Measurements from ENCODE around the gene NINJ2.

NINJ2 gene

DNA sequence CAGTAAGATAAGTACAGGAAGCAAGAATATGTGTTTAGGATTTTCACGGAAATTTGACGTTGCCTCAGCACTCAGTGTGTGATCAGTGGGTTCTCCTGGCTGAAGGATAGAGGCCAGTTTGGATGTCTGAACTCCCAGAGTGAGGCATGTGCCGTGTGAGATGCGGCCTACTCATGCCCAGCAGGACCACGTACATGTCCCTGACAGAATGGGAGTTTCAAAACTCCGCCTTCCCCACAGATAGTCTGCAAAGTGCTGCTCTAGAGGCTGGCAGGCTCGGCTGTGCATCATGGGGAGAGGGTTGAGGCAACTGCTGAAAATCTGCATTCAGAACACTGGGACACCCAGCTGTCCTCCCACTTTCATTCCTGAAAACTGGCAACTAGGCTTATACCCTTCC lies 58.3 kb downstream of the NINJ2 start:
- TF ChIP-seq EP300 (IDR thresholded peaks at IDR 0.05; ENCODE audit: borderline replicate concordance), result no peak
- TF ChIP-seq CREB1 (IDR thresholded peaks at IDR 0.05; ENCODE audit: low read depth), result no peak
- no peak for TF ChIP-seq REST (IDR thresholded peaks at IDR 0.05; ENCODE audit: low read depth)
- no peak for TF ChIP-seq TCF12 (IDR thresholded peaks at IDR 0.05; ENCODE audit: low read depth)
- TF ChIP-seq, protein P1, sequence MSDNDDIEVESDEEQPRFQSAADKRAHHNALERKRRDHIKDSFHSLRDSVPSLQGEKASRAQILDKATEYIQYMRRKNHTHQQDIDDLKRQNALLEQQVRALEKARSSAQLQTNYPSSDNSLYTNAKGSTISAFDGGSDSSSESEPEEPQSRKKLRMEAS (IDR thresholded peaks at IDR 0.05), result no peak
- TF ChIP-seq NFIC (IDR thresholded peaks at IDR 0.05), result no peak
- no peak for TF ChIP-seq EGR1 (IDR thresholded peaks at IDR 0.05)

DNA sequence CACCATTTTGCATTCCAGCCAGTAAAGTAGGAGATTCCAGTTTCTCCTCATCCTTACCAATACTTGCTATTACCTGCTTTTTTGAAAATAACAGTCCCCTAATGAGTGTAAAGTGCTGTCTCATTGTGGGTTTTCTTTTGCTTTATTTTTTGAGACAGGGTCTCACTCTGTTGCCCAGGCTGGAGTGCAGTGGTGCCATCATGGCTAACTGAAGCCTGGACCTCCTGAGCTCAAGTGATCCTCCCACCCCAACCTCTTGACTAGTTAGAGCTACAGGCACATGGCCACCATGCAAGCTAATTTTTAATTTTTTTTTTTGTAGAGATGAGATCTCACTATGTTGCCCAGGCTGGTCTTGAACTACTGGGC lies 60.6 kb downstream of the NINJ2 start:
- TF ChIP-seq USF1 (IDR thresholded peaks at IDR 0.05) (no peak), EGR1 (IDR thresholded peaks at IDR 0.05) (no peak), TAF1 (IDR thresholded peaks at IDR 0.05; ENCODE audit: low read depth) (no peak), RAD21 (IDR thresholded peaks at IDR 0.05; ENCODE audit: low read depth) (no peak), ZBTB7A (IDR thresholded peaks at IDR 0.05; ENCODE audit: low read depth) (no peak), CEBPB (IDR thresholded peaks at IDR 0.05) (no peak), YY1 (IDR thresholded peaks at IDR 0.05; ENCODE audit: low read depth) (no peak), FOXM1 (IDR thresholded peaks at IDR 0.05; ENCODE audit: borderline replicate concordance, low read depth) (no peak), CREB1 (IDR thresholded peaks at IDR 0.05; ENCODE audit: low read depth) (no peak), EP300 (IDR thresholded peaks at IDR 0.05; ENCODE audit: borderline replicate concordance) (no peak), NFIC (IDR thresholded peaks at IDR 0.05) (no peak), TEAD4 (IDR thresholded peaks at IDR 0.05) (no peak), TCF12 (IDR thresholded peaks at IDR 0.05; ENCODE audit: low read depth) (no peak), REST (IDR thresholded peaks at IDR 0.05; ENCODE audit: low read depth) (no peak)
- TF ChIP-seq, protein P1 (IDR thresholded peaks at IDR 0.05), result no peak

DNA sequence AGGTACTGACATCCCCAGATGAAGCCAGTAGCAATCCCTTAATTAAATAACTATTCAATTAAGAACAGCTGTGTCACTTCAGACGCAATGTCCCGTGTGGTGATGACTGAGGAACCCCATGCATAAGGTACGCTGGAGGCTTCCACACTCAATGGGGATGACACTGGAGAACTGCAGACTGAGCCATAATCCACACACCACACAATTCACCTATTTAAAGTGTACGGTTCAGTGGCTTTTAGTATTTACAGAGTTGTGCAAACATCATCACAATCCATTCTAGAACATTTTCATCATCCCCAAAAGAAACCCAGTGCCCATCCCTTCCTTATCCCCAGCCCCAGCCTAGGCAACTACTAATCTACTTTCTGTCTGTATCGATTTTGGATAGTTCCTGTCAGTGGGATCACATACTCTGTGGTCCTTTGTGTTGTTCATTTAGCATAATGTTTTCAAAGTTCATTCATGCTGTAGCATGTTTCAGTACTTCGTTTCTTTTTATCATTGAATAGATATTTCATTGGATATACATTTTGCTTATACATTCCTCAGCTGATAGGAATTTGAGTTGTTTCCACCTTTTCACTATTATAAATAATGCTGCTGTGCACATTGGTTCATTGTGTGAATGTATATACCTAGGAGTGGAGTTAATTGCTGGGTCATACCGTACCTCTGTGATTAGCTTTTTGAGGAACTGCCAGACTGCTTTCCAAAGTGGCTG lies 61.1 kb downstream of the NINJ2 start:
- TF ChIP-seq FOXM1 (IDR thresholded peaks at IDR 0.05; ENCODE audit: borderline replicate concordance, low read depth) (no peak), RAD21 (IDR thresholded peaks at IDR 0.05; ENCODE audit: low read depth) (no peak), YY1 (IDR thresholded peaks at IDR 0.05; ENCODE audit: low read depth) (no peak), ZBTB7A (IDR thresholded peaks at IDR 0.05; ENCODE audit: low read depth) (no peak), EP300 (IDR thresholded peaks at IDR 0.05; ENCODE audit: borderline replicate concordance) (no peak), NFIC (IDR thresholded peaks at IDR 0.05) (no peak), TAF1 (IDR thresholded peaks at IDR 0.05; ENCODE audit: low read depth) (no peak), TEAD4 (IDR thresholded peaks at IDR 0.05) (no peak), USF1 (IDR thresholded peaks at IDR 0.05) (no peak), CEBPB (IDR thresholded peaks at IDR 0.05) (no peak), EGR1 (IDR thresholded peaks at IDR 0.05) (no peak), REST (IDR thresholded peaks at IDR 0.05; ENCODE audit: low read depth) (no peak), CREB1 (IDR thresholded peaks at IDR 0.05; ENCODE audit: low read depth) (no peak), TCF12 (IDR thresholded peaks at IDR 0.05; ENCODE audit: low read depth) (no peak)
- TF ChIP-seq, protein P1 (IDR thresholded peaks at IDR 0.05), result no peak

- no peak for TF ChIP-seq FOXM1 (IDR thresholded peaks at IDR 0.05; ENCODE audit: borderline replicate concordance, low read depth)
- no peak for TF ChIP-seq CREB1 (IDR thresholded peaks at IDR 0.05; ENCODE audit: low read depth)
- TF ChIP-seq USF1 (IDR thresholded peaks at IDR 0.05), result no peak
- no peak for TF ChIP-seq EGR1 (IDR thresholded peaks at IDR 0.05)
- no peak for TF ChIP-seq EP300 (IDR thresholded peaks at IDR 0.05; ENCODE audit: borderline replicate concordance)
- no peak for TF ChIP-seq TCF12 (IDR thresholded peaks at IDR 0.05; ENCODE audit: low read depth)
- TF ChIP-seq TAF1 (IDR thresholded peaks at IDR 0.05; ENCODE audit: low read depth), result no peak
- TF ChIP-seq TEAD4 (IDR thresholded peaks at IDR 0.05), result no peak
- TF ChIP-seq REST (IDR thresholded peaks at IDR 0.05; ENCODE audit: low read depth), result no peak
- TF ChIP-seq ZBTB7A (IDR thresholded peaks at IDR 0.05; ENCODE audit: low read depth), result no peak
- no peak for TF ChIP-seq CEBPB (IDR thresholded peaks at IDR 0.05)
- TF ChIP-seq NFIC (IDR thresholded peaks at IDR 0.05), result no peak
- TF ChIP-seq YY1 (IDR thresholded peaks at IDR 0.05; ENCODE audit: low read depth), result no peak
- no peak for TF ChIP-seq RAD21 (IDR thresholded peaks at IDR 0.05; ENCODE audit: low read depth)
- TF ChIP-seq, protein P1 (IDR thresholded peaks at IDR 0.05), result no peak
Observed at GRCh38 chr12:599756-600155, 63.5 kb downstream of the NINJ2 start.

Data from Ishikawa (cell line).